HG03066 (cell line): ENCODE results near the gene METTL26.

Source experiments
- ATAC-seq: cut with Tn5 transposase; IDR thresholded peaks from one replicate; pipeline ENCODE4 v1.9.1; 2021; ENCODE audit warnings: low read depth; ENCODE audit not compliant: unreplicated experiment

The METTL26 gene

GRCh38 chr16:660459-661183, 24.5 kb upstream of the METTL26 start:
- ATAC-seq: peak; percentile 63

- ATAC-seq: no peak
Measured at GRCh38 chr16:660132-660458, 24.0 kb upstream of the METTL26 start.

GRCh38 chr16:659618-660017, 23.5 kb upstream of the METTL26 start:
- no peak for ATAC-seq

GRCh38 chr16:658679-659571, 22.8 kb upstream of the METTL26 start:
- ATAC-seq: no peak

- ATAC-seq: no peak
Measured at GRCh38 chr16:657487-657886, 21.4 kb upstream of the METTL26 start.

- no peak for ATAC-seq
Measured at GRCh38 chr16:654034-654433, 17.9 kb upstream of the METTL26 start.

GRCh38 chr16:652454-653305, 16.6 kb upstream of the METTL26 start:
- ATAC-seq: no peak

- ATAC-seq: no peak
Measured at GRCh38 chr16:651844-652243, 15.7 kb upstream of the METTL26 start.

GRCh38 chr16:649631-650030, 13.5 kb upstream of the METTL26 start:
- ATAC-seq: peak; percentile 11

- peak; percentile 79 for ATAC-seq
Measured at GRCh38 chr16:648781-649589, 12.9 kb upstream of the METTL26 start, which contains the start of gene WDR90. WDR90 (plus strand) TSS chr16:649365; CDS start chr16:649417, 52 bp downstream.

GRCh38 chr16:648071-648780, 12.1 kb upstream of the METTL26 start:
- ATAC-seq: no peak

- no peak for ATAC-seq
Measured at GRCh38 chr16:647173-647902, 11.2 kb upstream of the METTL26 start.

- ATAC-seq: no peak
Measured at GRCh38 chr16:646679-647172, 10.6 kb upstream of the METTL26 start.

GRCh38 chr16:645852-646678, 10.0 kb upstream of the METTL26 start:
- ATAC-seq: no peak

- ATAC-seq: no peak
Measured at GRCh38 chr16:644556-644955, 8.5 kb upstream of the METTL26 start.

- no peak for ATAC-seq
Measured at GRCh38 chr16:643050-643368, 6.9 kb upstream of the METTL26 start.

GRCh38 chr16:642189-643049, 6.3 kb upstream of the METTL26 start:
- ATAC-seq: peak; percentile 29
